ENCODE measurements around the gene UBLCP1. TPM values are rescaled to one million over a fixed set of nuclear protein-coding genes. Genes with fewer than 3 reads are reported as not detected.
"Not testable (repeated sequence)": the region's sequence is repeated elsewhere in the genome, so short reads cannot be mapped to it uniquely, and the experiment has no call there.

UBLCP1 gene
- total RNA-seq, 4 donors from 2014 or later: 7.4 to 39.0 (median 21.6) TPM

- intact Hi-C loops (cut with DNase I; ENCODE audit: low total_unique reads): no loop called here
- H3K27ac ChIP-seq: no peak overlapping the region
- no peak for TF ChIP-seq POLR2A (IDR thresholded peaks at IDR 0.05)
- TF ChIP-seq, protein P1, sequence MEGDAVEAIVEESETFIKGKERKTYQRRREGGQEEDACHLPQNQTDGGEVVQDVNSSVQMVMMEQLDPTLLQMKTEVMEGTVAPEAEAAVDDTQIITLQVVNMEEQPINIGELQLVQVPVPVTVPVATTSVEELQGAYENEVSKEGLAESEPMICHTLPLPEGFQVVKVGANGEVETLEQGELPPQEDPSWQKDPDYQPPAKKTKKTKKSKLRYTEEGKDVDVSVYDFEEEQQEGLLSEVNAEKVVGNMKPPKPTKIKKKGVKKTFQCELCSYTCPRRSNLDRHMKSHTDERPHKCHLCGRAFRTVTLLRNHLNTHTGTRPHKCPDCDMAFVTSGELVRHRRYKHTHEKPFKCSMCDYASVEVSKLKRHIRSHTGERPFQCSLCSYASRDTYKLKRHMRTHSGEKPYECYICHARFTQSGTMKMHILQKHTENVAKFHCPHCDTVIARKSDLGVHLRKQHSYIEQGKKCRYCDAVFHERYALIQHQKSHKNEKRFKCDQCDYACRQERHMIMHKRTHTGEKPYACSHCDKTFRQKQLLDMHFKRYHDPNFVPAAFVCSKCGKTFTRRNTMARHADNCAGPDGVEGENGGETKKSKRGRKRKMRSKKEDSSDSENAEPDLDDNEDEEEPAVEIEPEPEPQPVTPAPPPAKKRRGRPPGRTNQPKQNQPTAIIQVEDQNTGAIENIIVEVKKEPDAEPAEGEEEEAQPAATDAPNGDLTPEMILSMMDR (IDR thresholded peaks at IDR 0.05): no peak
- DNase-seq: no peak
- H3K4me1 ChIP-seq: no peaks in the 10 kb centered on the region
- no peak overlapping the region for H3K4me3 ChIP-seq
- no peaks in the 10 kb centered on the region for H3K9me3 ChIP-seq
- H3K27me3 ChIP-seq: no peaks in the 10 kb centered on the region
- H3K36me3 ChIP-seq: no peaks in the 10 kb centered on the region
Observed at GRCh38 chr5:159290741-159291140, 27.7 kb downstream of the UBLCP1 start.

DNA sequence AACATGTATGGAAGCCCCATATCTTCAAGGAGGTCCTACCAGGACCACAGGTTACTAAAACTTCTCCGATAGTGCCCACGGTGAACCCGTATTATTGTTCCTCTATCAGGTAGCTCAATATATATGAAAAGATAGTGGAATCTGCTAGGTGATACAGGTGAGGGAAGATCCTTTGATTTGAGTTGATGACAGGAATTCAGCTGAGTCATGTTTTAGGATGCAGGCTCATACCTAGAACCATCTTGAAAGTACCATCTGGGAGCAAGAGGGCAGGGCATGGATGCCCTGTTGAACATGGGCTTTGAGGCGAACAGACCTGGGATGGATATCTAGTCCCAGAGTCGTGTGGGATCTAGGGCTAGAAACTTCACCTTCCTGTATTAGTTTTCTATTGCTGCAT is 31.8 kb downstream of the UBLCP1 start:
- TF ChIP-seq, protein P1 (IDR thresholded peaks at IDR 0.05): no peak
- TF ChIP-seq POLR2A (IDR thresholded peaks at IDR 0.05): no peak
- H3K4me3 ChIP-seq: no peak overlapping the region
- intact Hi-C loops (cut with DNase I; ENCODE audit: low total_unique reads): no loop called here
- no peaks in the 10 kb centered on the region for H3K9me3 ChIP-seq
- no peak overlapping the region for H3K27ac ChIP-seq
- no peak for DNase-seq
- H3K36me3 ChIP-seq: no peaks in the 10 kb centered on the region
- no peaks in the 10 kb centered on the region for H3K4me1 ChIP-seq
- H3K27me3 ChIP-seq: no peaks in the 10 kb centered on the region

GRCh38 chr5:159297300-159297699 is 34.2 kb downstream of the UBLCP1 start:
- H3K27ac ChIP-seq; H3K36me3 ChIP-seq; H3K9me3 ChIP-seq; H3K4me1 ChIP-seq; intact Hi-C loops (cut with DNase I; ENCODE audit: low total_unique reads); H3K27me3 ChIP-seq; H3K4me3 ChIP-seq; DNase-seq: not testable (repeated sequence)

GRCh38 chr5:159301466-159301865 is 38.4 kb downstream of the UBLCP1 start:
- H3K36me3 ChIP-seq: no peaks in the 10 kb centered on the region
- H3K27me3 ChIP-seq: no peaks in the 10 kb centered on the region
- no peak overlapping the region for H3K4me3 ChIP-seq
- H3K4me1 ChIP-seq: no peaks in the 10 kb centered on the region
- intact Hi-C loops (cut with DNase I; ENCODE audit: low total_unique reads): no loop called here
- TF ChIP-seq, protein P1 (IDR thresholded peaks at IDR 0.05): no peak
- TF ChIP-seq POLR2A (IDR thresholded peaks at IDR 0.05): no peak
- no peak overlapping the region for H3K27ac ChIP-seq
- no peaks in the 10 kb centered on the region for H3K9me3 ChIP-seq
- DNase-seq: no peak

DNA sequence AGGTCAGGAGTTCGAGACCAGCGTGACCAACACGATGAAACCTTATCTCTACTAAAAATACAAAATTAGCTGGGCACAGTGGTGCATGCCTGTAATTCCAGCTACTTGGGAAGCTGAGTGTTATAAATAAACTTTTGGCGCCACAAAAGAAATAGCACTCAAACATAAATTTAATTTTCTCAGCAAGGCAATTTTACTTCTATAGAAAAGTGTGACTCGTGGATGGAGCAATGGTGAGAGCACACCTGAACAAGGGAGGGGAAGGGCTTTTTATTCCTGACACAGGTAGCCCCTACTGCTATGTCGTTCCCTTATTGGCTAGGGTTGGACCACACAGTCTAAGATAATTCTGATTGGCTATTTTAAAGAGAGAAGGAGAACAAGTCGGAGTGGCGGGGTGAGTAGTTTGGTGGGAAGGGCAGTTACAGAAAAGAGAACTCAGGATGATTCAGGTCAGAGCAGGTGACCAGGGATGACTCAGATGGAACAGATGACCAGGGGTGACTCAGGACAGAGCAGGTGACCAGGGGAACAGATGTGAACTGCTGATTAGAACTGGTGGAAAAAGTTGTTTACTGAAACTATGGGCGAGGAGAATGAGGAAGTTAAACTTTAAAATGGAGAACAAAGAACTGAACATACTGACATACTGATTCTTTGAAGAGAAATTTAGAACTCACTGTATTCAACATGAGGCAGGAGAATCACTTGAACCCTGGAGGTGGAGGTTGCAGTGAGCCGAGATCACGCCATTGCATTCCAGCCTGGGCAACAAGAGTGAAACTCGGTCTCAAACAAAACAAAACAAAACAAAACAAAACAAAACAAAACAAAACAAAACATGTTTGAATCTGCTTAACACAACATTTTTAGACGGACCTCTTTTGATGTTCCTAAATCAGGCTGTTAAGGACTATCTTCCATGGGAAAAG is 39.1 kb downstream of the UBLCP1 start:
- H3K36me3 ChIP-seq; H3K4me1 ChIP-seq; H3K9me3 ChIP-seq; DNase-seq; H3K4me3 ChIP-seq; H3K27ac ChIP-seq; H3K27me3 ChIP-seq; intact Hi-C loops (cut with DNase I; ENCODE audit: low total_unique reads): not testable (repeated sequence)

DNA sequence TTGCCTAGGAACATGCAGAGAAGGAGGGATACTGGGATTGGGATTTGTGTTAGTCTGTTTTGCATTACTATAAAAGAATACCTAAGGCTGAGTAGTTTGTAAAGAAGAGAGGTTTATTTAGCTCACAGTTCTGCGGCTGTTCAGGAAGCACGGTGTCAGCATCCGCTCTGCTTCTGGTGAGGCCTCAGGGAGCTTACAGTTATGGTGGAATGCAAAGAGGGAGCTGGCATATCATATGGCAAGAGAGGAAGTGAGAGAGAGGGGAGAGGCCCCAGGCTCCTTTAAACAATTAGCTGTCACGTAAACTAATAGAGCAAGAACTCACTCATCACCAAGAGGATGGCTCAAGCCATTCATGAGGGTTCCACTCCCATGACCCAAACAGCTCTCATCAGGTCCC is 40.2 kb downstream of the UBLCP1 start:
- intact Hi-C loops (cut with DNase I; ENCODE audit: low total_unique reads): no loop called here
- no peak overlapping the region for H3K27ac ChIP-seq
- no peak for DNase-seq
- no peaks in the 10 kb centered on the region for H3K9me3 ChIP-seq
- TF ChIP-seq POLR2A (IDR thresholded peaks at IDR 0.05): no peak
- TF ChIP-seq, protein P1 (IDR thresholded peaks at IDR 0.05): no peak
- H3K27me3 ChIP-seq: no peaks in the 10 kb centered on the region
- H3K36me3 ChIP-seq: no peaks in the 10 kb centered on the region
- H3K4me3 ChIP-seq: no peak overlapping the region
- H3K4me1 ChIP-seq: no peaks in the 10 kb centered on the region
